Ramos (cell line): ENCODE results near the gene GULP1.
"Not testable (repeated sequence)": the region's sequence is repeated elsewhere in the genome, so short reads cannot be mapped to it uniquely, and the experiment has no call there.

Experiments used
- in situ Hi-C: fragments of 300-500 bp; cut with MboI; formaldehyde crosslinking; loops from one replicate; pipeline ENCODE4 v1.14.3; 2022; ENCODE audit warnings: low sequenced_read_pairs; ENCODE audit not compliant: unreplicated experiment

GULP1 gene

DNA sequence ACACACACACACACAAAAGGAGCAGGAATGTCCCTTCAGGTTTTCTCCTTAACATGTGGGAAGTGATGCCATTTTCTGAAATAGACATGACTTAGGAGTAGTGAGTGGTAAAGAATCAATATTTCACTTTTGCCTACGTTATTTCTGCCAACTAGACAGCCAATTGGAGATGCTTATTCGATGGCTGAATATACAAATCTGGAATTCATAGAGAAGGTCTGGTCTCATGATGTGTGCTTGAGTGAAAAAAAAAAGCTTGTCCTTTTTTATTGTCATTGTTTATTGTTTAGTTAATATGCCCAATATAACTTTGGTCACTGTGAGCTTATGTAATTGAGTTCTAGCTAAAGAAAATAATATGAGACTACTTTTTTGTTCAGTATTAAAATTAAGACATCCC is 284.3 kb downstream of the GULP1 start:
- in situ Hi-C loops, result no loop called here

DNA sequence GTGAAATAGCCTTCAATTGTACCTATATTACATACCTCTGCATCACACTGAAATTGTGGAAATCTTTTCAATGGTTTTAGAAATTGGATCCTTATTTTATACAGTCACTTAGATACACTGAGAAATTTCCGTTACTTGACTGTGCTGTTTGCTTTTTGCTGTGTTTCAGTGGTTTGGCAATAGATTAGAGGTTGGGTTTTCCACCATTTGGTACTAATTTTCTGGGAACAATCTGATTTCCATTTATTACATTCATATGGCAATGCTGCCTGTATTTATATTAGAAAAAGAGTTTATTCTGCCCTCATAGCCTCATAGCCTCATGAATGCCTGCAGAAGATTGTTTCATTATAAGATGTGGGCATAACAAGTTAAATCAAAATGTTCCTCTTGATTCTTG is 285.0 kb downstream of the GULP1 start:
- in situ Hi-C loops, result no loop called here

DNA sequence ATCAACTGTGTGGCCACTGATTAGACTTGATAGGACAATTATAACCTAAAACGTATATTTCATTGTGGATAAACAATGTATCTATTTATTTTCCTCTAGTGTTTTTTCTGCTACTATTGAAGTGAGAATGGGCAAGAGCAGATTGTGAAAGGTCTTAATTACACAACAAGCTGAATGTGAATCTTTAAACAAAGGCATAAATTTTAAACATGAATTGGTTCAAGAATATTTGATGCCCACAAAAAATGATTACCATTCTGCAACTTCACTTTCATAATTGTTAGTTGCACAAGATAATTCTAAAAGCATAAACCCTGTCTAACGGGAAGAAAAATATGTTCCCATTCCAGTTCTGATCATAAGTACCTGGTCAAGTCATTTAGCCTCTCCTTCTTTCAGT is 285.6 kb downstream of the GULP1 start:
- in situ Hi-C loops, result no loop called here

DNA sequence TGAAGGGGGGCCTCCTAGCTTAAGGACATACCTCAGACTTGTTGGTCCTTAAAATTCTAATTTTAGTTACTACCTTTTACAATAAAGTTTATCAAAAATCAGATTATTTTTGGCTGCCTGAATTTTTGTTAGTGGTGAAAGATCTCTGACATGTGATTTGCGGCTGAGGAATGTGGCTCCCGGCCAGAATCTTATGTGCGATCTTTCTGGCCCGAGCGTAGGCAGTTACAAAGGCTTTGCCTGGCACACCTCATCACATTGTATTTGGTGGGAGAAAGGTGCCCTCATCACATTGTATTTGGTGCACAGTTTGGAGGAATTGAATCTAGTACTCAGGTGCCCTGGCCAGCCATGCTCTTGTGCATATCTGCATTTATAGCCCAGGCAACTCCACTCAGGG is 289.1 kb downstream of the GULP1 start:
- in situ Hi-C loops, result no loop called here

DNA sequence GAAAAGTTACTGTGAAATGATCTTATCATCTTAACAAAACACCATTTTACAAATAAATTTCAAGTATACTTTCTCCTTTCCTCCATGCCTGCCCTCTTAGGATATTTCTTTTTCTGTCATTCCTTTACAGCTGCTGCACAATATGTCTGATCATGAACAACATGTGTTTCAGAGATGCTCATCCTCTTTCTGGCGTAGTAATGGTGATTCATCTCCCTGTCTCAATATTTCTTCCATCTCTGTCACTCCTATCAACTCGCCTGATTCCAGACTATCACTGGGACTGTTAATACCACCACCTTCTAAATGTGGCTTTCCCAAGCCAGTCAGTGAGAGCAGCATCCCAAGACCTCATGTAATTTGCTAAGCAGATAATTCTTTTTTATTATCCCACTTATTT is 290.5 kb downstream of the GULP1 start:
- in situ Hi-C loops, result no loop called here

DNA sequence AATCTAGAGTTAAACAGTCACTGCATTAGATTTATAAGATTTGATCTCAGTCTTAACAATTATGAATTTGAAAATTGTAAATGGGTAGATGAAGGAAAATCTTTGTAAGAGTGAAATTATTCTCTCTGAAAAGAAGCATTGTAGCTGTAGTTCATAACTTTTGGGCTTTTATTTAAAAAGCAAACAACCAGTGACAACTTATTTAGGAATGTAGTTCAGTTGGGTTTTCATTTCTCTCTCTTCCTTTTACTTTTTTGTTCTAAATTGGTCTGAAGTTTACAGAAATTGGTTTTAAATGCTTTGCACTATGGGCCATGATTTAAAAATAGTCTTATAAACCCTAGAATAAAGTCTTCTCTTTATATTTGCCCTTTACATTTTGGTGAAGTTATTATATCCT is 296.6 kb downstream of the GULP1 start:
- in situ Hi-C loops, result no loop called here

DNA sequence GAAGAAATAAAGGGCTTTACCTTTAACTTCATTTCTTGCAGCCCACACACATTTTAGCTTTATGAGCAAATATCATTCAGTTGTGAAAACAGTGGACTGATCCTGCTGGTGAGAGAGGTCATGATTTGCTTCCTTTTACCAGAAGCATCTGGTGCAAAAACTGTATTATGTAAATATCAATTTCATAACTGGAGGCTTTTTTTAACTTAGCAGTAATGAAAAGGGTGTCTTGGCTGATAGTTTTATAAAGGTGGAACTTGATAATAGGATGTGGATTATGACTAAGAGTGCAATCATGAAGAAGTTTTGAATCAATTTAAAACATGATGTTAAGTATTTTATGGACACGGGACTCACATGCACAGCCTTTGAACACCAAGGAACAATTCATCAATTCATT is 304.4 kb downstream of the GULP1 start:
- in situ Hi-C loops, result no loop called here

DNA sequence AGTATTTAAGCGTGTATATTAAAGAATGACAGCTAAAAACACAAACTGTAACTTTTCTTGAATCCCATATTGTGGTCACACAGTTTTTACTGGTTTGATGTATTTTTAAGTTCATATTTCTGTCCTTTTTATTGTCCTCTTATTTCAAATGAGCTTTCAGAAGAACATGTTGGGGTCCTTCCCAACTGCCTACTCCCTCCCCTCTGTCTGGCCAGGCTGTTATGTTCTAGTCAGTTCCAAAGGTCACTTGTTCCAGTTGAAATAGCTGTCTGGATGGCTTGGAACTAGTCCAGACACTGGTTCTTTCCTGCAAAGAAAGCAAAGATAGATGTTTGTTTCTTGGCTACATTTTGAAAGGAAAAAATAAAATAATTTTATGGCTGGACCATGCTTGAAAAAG is 306.9 kb downstream of the GULP1 start:
- in situ Hi-C loops, result no loop called here

DNA sequence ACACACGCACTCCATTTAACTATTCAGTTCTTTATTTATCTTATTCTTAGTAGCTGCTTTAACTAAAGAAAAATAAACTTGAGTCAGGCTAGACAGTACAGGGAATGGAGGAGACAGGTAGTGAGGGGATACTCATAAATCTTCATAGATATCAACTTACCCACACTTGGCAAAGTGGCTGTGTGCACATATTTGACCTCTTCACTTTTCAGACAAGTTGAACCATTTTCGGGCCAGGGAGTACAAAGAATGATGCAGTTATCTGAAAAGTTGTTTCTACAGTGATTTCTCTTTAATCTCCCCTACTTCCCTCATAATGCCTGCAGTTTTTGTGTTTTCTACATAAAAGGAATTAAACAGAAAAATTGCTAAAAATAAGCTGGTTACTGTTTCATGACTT is 307.5 kb downstream of the GULP1 start:
- in situ Hi-C loops, result no loop called here

DNA sequence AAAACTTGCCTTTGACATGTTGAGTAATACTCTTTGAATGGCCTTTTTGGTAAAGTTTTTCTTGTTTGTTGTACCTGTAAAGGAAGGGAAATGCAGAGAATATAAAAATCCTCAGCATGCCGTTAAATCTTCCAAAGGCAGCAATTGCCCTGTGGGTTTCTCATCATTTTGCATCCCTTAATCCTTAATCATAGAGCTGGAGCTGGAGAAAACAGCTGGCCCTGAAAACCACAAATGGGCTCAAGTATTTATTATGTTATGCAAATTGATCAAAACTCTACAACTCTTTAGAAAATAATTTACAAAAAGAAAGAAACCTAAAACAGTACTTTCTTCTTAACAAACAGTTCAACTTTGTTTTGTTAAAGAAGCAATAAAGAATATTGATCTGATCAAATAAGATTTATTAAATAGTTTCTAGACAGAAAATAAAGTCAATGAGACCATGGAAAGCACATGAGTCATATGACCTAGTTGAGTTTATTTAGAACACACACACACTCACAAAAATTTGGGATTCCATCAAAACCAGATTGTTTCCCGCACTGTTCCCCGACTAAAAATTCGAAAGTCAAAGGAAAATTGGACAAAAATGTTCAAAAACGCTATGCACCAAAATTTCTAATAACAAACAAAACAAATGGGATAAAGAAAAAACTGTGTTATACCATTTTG is 309.0 kb downstream of the GULP1 start:
- in situ Hi-C loops, result no loop called here

DNA sequence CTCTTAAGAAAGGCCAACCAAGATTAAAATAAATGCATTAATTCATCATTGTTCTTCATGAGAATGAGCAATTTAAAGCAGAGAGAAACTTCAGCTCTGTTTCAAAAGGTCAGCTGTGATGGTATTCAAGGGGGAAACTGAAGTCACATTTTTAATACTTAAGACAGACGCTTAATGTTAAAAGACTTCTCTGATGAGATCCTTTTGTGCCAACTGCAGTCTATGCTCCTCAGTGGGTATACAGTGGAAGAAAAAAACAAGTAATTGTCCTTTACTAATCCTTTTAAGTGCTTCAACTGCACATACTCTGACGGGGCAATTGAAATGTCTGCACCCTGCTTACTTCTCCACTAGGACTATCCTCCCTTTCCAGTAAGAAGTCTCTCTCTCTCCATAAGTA is 309.7 kb downstream of the GULP1 start:
- in situ Hi-C loops, result no loop called here

DNA sequence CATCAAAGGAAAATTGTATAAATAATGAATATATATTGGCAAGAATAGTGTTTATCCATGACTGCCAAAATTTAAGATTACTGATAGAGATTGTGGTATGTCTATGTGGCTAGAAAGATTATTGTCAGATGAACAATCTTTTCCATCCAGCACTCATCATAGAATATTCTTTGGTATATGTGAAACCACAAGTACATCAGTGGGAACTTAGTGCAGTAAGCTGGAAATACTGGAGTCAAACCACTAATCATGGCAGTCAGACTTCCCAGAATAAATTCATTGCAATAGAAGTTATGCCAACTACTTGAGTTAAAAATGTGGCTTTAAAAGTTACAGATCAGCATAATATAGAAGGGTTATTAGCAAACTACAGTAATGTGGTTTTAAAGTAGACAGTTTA is 310.3 kb downstream of the GULP1 start:
- in situ Hi-C loops, result no loop called here

DNA sequence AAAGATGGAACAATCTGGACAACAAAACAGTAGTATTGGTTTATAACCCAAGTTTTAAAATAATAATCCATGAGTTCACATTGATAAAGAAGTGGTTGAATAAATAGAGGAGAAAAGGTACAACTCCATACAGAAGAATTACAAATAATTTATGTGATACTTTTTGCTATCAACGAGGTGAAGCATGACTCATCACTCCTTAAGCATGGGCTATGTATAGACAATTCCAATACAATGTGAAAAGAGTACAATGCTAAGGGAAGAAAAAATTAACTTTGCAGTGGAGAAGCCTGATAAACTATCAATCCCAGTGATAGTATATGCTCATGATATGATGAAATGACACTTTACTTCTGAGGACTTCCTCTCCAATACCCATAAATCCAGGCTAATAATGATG is 312.9 kb downstream of the GULP1 start:
- in situ Hi-C loops, result no loop called here

DNA sequence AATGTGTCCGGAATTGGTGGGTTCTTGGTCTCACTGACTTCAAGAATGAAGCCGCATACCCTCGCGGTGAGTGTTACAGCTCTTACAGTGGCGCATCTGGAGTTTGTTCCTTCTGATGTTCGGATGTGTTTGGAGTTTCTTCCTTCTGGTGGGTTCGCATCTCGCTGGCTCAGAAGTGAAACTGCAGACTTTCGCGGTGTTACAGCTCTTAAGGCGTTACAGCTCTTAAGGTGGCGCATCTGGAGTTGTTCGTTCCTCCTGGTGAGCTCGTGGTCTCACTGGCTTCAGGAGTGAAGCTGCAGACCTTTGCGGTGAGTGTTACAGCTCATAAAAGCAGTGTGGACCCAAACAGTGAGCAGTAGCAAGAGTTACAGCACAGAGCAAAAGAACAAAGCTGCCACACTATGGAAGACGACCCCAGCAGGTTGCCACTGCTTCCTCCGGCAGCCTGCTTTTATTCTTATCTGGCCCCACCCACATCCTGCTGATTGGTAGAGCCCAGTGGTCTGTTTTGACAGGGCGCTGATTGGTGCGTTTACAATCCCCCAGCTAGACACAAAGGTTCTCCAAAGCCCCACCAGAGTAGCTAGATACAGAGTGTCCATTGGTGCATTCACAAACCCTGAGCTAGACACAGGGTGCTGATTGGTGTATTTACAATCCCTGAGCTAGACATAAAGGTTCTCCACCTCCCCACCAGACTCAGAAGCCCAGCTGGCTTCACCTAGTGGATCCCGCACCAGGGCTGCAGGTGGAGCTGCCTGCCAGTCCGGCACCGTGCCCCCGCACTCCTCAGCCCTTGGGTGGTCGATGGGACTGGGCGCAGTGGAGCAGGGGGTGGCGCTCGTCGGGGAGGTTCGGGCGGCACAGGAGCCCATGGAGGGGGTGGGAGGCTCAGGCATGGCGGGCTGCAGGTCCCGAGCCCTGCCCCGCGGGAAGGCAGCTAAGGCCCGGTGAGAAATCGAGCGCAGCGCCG is 314.2 kb downstream of the GULP1 start:
- in situ Hi-C loops, result not testable (repeated sequence)

DNA sequence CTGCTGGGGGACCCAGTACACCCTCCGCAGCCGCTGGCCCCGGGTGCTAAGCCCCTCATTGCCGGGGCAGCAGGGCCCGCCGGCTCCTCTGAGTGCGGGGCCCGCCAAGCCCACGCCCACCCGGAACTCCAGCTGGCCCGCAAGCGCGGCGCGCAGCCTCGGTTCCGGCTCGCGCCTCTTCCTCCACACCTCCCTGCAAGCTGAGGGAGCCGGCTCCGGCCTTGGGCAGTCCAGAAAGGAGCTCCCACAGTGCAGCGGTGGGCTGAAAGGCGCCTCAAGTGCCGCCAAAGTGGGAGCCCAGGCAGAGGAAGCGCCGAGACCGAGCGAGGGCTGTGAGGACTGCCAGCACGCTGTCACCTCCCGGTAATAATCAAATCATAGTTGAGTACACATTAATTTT is 314.9 kb downstream of the GULP1 start:
- in situ Hi-C loops, result not testable (repeated sequence)

DNA sequence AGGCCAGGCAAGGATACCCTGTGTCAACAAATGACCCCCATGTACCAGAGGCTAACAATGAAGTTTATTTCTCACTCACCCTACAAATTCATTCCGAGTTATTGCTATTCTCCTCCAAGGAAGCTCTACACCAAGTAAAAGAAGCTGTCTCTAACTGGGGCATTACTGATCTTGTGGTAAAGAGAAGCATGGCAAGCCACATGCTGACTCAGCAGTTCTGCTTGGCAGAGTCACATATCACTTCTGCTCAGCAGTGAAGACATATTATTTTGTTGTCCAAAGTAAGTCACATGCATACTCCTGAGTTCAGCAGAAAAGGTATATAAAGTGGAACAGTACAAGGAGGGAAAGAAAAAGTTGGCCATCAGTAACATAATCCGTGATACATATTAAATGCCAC is 315.8 kb downstream of the GULP1 start:
- in situ Hi-C loops, result no loop called here

DNA sequence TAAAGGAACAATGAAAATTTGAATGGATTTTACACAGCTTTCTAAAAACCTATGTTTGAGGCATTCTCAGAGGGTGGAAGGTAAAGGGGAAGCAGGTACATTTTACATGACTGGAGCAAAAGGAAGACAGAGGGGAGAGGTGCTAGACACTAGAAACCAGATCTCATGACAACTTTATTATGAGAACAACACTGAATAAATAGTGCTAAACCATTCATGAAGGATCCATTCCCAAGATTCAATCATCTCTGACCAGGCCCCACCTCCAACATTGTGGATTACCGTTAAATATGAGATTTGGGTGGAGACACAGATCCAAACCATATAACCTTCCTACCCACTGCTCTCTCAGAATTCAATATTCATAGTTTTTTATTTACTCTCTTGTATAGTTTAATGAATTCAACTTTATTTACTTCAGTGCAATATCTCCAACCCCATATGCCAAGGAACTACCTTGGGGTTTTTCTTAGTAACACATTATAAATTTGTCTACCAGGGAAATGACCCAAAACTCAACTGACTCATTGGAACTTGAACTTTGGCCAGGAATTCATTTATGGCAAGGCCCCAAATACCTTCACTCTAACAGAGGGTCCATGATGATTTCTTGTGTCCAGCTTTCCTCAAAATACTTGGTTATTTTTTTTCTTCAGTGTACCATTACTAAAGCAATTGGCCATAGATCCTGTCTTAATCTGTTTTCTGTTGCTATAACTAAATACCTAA is 317.8 kb downstream of the GULP1 start:
- in situ Hi-C loops, result no loop called here

DNA sequence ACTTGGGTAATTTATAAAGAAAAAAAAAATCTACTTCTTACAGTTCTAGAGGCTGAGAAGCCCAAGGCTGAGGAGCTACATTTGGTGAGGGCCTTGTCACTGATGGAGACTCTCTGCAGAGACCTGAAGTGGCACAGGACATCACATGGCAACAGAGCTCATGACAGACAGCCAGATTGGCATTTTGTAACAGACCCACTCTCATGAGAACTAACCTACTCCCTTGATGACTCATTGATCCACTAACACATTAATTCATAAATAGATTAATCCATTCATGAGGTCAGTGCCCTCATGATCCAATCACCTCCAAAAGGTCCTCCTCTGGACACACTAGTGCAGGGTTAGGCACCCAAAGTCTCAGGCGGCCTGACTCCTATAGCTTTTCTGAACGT is 318.4 kb downstream of the GULP1 start:
- in situ Hi-C loops, result no loop called here

DNA sequence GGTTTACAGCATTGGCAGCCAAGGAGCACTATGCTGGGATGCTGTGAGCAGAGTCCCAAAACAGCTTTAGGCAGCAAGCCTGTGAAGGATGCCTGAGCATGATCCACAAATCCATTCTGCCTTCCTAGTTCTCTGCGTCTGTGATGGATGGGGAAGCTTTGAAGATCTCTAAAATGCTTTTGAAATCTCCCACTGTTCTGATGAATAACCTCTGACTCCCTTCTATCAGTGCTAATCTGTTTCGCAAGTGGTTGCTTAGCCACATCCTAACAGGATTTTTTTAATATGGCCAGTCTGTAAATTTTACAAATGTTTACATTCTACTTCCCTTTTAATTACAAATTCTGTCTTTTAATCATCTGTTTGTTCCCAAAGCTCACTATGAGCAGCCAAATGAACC is 319.2 kb downstream of the GULP1 start:
- in situ Hi-C loops, result no loop called here

DNA sequence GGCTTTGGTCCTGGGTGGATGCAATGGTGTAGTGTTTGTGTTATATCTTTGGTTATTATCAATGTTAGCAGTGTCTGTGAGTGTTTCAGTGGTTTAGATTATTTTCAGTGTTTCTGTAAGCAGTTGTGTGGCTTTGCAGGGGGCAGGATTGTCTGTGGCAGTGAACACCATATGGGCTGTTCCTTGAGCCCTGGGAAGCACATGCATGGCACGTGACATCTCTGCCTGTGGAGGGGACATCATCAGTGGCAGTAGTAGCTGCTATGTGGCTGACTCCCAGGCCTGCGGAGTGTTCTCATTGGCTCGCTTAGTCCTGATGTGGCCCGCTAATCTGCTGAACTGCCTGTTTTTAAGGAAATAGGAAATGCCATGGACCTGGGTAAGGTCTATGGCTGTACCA is 327.5 kb downstream of the GULP1 start:
- in situ Hi-C loops, result no loop called here

DNA sequence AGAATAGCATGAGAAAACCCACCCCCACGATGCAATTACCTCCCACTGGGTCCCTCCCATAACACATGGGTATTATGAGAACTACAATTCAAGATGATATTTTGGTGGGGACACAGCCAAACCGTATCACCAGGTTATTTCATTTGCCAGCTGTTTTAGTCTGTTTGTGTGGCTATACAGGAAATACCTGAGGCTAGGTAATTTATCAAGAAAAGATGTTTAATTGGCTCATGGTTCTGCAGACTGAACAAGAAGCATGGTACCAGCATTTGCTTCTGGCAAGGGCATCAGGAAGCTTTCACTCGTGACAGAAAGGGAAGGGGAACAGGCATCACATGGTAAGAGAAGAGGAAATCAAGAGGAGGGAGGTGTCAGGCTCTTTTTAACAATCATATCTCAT is 329.2 kb downstream of the GULP1 start:
- in situ Hi-C loops, result no loop called here
